ENCODE results near the gene TDRKH. TPM values are rescaled to one million over a fixed set of nuclear protein-coding genes. Genes with fewer than 3 reads are reported as not detected.
"Not testable (repeated sequence)": the region's sequence is repeated elsewhere in the genome, so short reads cannot be mapped to it uniquely, and the experiment has no call there.

TDRKH gene
- total RNA-seq, 1 donor from 2014 or later: 12.3 TPM

DNA sequence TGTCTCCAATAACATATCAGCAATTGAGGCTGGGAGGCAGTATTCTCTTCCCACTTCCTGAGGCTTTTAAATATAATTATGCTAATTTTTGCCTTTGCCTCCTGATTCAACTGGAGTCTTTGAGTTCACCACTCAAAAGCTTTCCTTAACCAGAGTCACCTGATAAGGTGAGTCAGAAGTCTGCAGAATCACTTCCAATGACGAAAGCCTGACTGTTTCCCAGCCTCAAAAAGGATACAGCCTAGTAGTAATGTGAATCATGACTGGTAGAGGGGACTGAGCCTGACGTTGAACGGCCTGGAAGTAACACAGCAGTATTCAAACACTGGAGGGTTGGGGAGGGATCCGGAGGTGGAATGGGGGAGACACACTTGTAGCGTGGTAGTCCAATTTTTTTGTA lies 16.6 kb downstream of the TDRKH start:
- no peak for DNase-seq
- peak; percentile 11 to 24 for ATAC-seq

DNA sequence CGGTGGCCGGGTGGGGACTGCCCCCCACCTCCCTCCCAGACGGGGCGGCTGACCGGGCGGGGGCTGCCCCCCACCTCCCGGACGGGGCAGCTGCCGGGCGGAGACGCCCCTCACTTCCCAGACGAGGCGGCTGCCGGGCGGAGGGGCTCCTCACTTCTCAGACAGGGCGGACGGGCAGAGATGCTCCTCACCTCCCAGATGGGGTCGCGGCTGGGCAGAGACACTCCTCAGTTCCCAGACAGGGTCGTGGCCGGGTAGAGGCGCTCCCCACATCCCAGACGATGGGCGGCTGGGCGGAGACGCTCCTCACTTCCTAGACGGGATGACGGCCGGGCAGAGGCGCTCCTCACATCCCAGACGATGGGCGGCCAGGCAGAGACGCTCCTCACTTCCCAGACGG lies 21.0 kb downstream of the TDRKH start:
- ATAC-seq; H3K4me1 ChIP-seq; H3K4me3 ChIP-seq; H3K27ac ChIP-seq; H3K27me3 ChIP-seq (ENCODE audit: low read depth); DNase-seq; intact Hi-C loops (cut with DNase I); H3K36me3 ChIP-seq; H3K9me3 ChIP-seq: not testable (repeated sequence)

More for the DNA sequence above, 16.6 kb downstream of the TDRKH start:
- Histone ChIP-seq H3K27me3 (ENCODE audit: low read depth) (no peaks in the 10 kb centered on the region), H3K4me3 (no peak overlapping the region), H3K9me3 (no peaks in the 10 kb centered on the region), H3K36me3 (peaks cover 49% of the 10 kb centered on the region), H3K4me1 (no peaks in the 10 kb centered on the region), H3K27ac (no peak overlapping the region)
- TF ChIP-seq, protein P1, sequence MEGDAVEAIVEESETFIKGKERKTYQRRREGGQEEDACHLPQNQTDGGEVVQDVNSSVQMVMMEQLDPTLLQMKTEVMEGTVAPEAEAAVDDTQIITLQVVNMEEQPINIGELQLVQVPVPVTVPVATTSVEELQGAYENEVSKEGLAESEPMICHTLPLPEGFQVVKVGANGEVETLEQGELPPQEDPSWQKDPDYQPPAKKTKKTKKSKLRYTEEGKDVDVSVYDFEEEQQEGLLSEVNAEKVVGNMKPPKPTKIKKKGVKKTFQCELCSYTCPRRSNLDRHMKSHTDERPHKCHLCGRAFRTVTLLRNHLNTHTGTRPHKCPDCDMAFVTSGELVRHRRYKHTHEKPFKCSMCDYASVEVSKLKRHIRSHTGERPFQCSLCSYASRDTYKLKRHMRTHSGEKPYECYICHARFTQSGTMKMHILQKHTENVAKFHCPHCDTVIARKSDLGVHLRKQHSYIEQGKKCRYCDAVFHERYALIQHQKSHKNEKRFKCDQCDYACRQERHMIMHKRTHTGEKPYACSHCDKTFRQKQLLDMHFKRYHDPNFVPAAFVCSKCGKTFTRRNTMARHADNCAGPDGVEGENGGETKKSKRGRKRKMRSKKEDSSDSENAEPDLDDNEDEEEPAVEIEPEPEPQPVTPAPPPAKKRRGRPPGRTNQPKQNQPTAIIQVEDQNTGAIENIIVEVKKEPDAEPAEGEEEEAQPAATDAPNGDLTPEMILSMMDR (IDR thresholded peaks at IDR 0.05): no peak
- intact Hi-C loops (cut with DNase I): no loop called here

DNA sequence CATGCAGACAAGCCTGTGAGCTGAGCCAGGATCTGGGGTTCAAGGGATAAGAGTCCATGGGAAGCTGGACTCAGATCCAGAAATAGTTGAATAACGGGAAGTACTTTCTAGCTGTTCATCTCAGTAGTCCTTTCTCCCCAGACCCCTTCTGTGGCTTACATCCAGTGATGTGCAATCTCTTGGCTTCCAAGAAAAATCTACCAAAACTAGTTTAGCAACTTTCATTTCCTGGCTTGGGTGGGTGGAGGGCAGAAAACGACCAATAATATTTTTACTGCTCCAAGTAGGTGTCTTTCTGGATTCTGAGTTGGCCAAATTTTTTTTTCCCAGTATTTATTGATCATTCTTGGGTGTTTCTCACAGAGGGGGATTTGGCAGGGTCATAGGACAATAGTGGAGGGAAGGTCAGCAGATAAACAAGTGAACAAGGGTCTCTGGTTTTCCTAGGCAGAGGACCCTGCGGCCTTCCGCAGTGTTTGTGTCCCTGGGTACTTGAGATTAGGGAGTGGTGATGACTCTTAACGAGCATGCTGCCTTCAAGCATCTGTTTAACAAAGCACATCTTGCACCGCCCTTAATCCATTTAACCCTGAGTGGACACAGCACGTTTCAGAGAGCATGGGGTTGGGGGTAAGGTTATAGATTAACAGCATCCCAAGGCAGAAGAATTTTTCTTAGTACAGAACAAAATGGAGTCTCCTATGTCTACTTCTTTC lies 21.8 kb downstream of the TDRKH start:
- peak overlapping the region; percentile 47 for H3K27ac ChIP-seq
- peak; percentile 79 to 84 for ATAC-seq
- H3K27me3 ChIP-seq (ENCODE audit: low read depth); H3K36me3 ChIP-seq; H3K4me3 ChIP-seq; H3K9me3 ChIP-seq; DNase-seq; intact Hi-C loops (cut with DNase I): not testable (repeated sequence)
- H3K4me1 ChIP-seq: peaks cover 14% of the 10 kb centered on the region

DNA sequence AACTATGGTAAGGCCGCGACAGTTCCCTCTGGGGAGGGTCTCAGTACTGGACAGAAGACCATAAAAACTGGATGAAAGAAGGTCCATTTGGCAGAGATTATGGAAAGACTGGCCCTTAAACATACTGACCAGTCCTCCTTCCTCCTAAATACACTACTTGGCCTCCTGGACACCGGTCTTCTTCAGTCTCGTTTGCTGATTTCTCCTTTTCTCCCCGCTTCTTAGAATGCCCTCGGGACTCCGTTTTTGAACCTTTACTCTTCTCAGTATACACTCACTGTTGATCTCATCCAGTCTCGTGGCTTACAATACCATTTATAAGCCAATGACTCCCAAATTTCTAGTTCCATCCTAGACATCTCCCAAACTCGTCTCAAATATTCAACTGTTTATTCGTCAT lies 26.3 kb downstream of the TDRKH start:
- Histone ChIP-seq H3K4me3 (peak overlapping the region; percentile 75), H3K4me1 (peaks cover 14% of the 10 kb centered on the region), H3K27me3 (ENCODE audit: low read depth) (no peaks in the 10 kb centered on the region), H3K9me3 (no peaks in the 10 kb centered on the region), H3K36me3 (peaks cover 32% of the 10 kb centered on the region), H3K27ac (peak overlapping the region; percentile 86)
- DNase-seq (no peak), ATAC-seq (peak in 1 of 2 donors; percentile 7)
- TF ChIP-seq, protein P1 (IDR thresholded peaks at IDR 0.05): no peak
- intact Hi-C loops (cut with DNase I): no loop called here

DNA sequence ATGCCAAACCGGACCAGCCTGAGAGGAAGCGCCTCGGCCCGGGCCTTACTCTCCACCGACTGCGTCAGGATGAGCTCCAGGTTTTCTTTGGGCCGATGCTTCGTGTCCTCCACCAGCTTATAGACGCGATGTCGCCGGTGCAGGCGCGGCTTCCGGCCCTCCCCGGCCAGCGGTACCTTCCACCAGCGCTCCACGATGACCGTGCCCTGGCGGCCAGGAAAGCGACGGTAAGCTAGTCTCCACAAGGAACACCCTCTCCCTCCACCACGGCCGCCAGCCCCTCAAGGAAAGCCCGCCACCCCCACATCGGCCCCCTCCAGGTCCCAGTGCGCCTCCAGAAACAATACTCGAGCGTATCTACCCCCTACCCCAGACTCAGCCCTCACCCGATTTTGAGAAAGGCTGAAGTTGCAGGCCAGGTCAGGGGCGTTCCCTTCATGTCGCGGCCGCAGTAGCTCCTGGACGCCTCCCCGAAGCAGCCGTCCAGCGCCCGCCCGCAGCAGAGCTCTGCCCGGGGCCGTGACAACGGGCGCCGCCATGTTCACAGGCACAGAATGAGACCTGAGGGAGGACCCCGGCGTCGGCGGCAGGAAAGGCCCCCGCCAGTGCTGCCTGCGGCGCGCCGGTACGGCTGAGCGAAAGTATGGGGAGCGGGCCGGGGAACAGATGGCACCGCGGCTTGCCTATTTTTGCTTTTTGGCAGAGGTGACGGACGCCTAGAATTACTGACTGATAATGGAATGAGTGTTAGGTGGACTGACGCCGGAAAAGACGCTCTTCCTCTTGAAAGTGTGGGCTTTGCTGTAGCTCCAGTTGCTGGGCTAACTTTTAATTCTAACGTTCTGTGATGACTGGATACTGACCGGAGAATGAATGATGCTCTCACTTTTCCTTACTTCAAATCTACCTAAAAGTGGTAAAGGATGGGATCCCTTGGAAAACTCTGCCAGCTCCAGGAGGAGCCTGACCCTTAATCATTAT lies 27.1 kb downstream of the TDRKH start, which contains the start of gene MRPL9:
MRPL9 (minus strand) TSS at position 556 of the 981 bp plus-strand sequence; CDS start at position 539, 17 bp downstream.
- Histone ChIP-seq H3K4me3 (peak within 1 kb of the TSS; percentile 75), H3K4me1 (peaks cover 14% of the 10 kb centered on the region), H3K27ac (peak within 1 kb of the TSS; percentile 86), H3K9me3 (no peaks in the 10 kb centered on the region), H3K27me3 (ENCODE audit: low read depth) (no peaks in the 10 kb centered on the region), H3K36me3 (peaks cover 39% of the 10 kb centered on the region)
- DNase-seq (peak; percentile 87), ATAC-seq (peak; percentile 97 to 99)
- intact Hi-C loops (cut with DNase I): no loop called here
- TF ChIP-seq, protein P1 (IDR thresholded peaks at IDR 0.05): no peak

DNA sequence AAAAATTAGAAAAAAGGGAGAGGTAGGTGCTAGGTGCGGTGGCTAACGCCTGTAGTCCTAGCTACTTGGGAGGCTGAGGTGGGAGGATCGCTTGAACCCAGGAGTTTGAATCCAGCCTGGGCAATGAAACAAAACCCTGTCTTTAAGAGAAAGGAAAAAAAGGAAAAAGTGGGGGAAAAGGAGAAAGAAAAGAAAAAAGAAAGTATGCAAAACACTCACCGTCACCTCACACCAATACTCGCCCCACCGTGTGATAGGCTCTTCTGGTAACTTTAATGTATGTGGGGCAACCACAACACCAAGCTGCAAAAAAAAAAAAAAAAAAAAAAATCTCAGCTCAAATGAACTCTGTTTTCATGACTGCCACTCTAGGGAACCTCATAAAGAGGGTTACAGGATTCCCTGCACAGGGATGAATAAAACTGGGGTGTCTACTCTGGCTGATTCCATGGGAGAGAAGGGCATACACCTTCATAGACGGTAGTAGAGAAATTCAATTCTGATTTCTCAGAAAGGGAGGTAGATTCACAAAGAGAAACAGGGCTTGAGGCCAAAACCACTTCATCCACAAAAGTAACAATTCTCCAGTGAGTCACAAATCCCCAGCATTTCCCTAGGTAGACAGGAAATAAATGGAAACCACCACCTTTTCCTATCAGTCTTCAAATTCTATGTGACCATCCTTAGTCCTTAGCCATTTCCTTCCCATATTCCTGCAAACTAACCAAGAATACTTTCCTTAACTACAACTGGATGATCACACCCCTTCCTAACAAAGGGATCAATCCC lies 29.5 kb downstream of the TDRKH start:
- no peaks in the 10 kb centered on the region for H3K27me3 ChIP-seq (ENCODE audit: low read depth)
- H3K9me3 ChIP-seq: no peaks in the 10 kb centered on the region
- H3K4me1 ChIP-seq: peaks cover 8% of the 10 kb centered on the region
- no peak overlapping the region for H3K27ac ChIP-seq
- H3K36me3 ChIP-seq: peaks cover 43% of the 10 kb centered on the region
- no peak for ATAC-seq
- intact Hi-C loops (cut with DNase I): no loop called here
- TF ChIP-seq, protein P1 (IDR thresholded peaks at IDR 0.05): no peak
- no peak for DNase-seq
- H3K4me3 ChIP-seq: no peak overlapping the region

Data from lower lobe of right lung (tissue), 2 donors.